Right lung (tissue), 10 donors: Measurements from ENCODE around the gene TMC8. TPM values are rescaled to one million over a fixed set of nuclear protein-coding genes. Genes with fewer than 3 reads are reported as not detected.
"Not testable (repeated sequence)": the region's sequence is repeated elsewhere in the genome, so short reads cannot be mapped to it uniquely, and the experiment has no call there.

Experiments
- DNase-seq, 2 donors: peaks; one replicate each; pipeline ENCODE4 v3.0.0-alpha.2; 2013
- long read RNA-seq, 8 donors: transcript quantifications; one replicate each; lab custom pipeline, GENCODE V29; 2026
- polyA plus RNA-seq, 5 donors: library from polyadenylated mRNA; unstranded; fragments of 120-200 nt; gene quantifications; one replicate each; pipeline versions ENCODE4 v1.2.1 to v1.2.3, GENCODE V29; 2013; ENCODE audit warnings: inconsistent platforms in 1 of 5, low replicate concordance in 1 of 5; ENCODE audit not compliant: insufficient read length in 5 of 5, insufficient read depth in 1 of 5

The TMC8 gene, protein sequence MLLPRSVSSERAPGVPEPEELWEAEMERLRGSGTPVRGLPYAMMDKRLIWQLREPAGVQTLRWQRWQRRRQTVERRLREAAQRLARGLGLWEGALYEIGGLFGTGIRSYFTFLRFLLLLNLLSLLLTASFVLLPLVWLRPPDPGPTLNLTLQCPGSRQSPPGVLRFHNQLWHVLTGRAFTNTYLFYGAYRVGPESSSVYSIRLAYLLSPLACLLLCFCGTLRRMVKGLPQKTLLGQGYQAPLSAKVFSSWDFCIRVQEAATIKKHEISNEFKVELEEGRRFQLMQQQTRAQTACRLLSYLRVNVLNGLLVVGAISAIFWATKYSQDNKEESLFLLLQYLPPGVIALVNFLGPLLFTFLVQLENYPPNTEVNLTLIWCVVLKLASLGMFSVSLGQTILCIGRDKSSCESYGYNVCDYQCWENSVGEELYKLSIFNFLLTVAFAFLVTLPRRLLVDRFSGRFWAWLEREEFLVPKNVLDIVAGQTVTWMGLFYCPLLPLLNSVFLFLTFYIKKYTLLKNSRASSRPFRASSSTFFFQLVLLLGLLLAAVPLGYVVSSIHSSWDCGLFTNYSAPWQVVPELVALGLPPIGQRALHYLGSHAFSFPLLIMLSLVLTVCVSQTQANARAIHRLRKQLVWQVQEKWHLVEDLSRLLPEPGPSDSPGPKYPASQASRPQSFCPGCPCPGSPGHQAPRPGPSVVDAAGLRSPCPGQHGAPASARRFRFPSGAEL
- polyA plus RNA-seq: 1 to 10 TPM; 3.8 to 6.9 (median 5.6) TPM
- long read RNA-seq, donor 1: 0 reads
- long read RNA-seq, donor 2: 0 reads
- long read RNA-seq, donor 3: 0 reads
- long read RNA-seq, donor 4: 0 reads
- long read RNA-seq, donor 5: 0 reads
- long read RNA-seq, donor 6: 0 reads
- long read RNA-seq, donor 7: 0 reads
- long read RNA-seq, donor 8: 0 reads

DNA sequence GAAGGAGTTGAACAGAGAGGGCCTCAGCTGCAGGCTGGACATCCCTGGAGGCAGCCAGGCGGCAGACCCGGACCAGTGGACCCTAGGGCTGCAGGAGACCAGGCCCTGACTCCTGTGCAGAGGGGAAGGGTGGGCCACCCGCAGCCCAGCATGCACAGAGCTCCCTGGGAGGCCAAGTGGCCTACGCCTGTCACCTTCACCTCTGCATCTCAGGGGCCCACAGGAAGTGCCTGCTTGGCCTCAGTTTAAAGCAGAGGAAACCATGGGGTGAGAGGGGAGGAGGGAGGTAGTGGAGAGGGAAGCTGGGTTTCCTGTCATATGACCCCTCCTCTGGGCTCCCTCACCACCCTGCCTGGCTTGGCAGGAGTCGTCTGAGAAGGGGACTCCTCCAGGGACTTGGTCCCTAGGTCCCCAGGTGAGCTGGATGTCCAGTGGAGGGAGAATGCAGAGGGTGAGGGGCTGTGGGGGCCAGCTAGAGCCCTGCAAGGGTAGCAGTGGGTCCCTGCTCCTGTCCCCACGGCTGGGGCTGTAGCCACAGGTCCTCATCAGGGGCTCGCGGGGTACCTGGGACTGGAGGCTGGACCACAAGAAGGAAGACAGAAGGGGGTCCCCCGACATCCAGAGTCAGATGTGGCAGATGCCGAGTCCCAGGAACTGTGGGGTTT is at the start of gene TMC8:
Gene TMC8, plus strand, starts transcription at position 335 of the 665 bp plus-strand sequence. CDS start 818 bp downstream, outside the sequence.
- no peak for DNase-seq

DNA sequence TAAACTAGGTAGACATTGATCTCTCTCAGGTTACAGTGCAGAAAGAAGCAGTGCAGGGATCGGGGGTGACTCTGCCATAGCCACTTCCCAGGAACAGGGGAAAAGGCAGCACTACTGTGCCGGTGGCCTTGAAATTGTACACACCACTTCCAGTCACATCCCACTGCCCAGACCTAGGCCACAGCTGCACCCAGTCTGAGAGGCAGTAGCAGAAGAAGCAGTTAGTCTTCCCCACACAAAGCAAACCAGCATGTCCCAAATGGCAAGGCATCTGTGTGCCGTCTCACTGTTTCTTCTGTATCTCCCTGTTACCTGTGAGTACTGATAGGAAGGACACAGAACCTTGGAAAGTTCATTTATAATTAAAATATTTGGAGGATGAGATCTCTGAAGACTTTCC is 49.0 kb upstream of the TMC8 start:
- no peak for DNase-seq

DNA sequence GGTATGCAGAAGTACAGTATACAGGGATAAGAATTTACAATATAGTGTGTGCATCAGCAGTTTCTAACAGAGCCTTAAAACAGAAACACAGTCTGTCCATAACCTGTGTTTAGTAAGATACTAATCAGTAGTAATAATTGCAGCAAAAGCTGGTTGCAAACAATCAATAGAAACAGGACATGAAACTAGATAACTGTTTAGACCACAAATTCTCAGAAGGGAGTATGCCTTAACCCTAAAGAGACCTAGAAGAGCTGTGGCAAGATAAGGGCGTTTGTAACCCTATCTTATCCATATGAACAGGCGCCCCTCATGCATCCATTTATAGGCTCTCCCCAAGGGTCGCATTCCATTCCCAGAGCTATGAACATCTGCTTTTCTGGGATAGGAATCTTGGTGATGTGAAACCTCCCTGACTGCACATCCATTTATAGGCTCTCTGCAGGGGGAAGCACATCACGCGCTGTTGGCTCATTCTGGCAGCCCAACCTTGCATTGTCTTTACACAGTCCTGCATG is 48.2 kb upstream of the TMC8 start:
- not testable (repeated sequence) for DNase-seq

DNA sequence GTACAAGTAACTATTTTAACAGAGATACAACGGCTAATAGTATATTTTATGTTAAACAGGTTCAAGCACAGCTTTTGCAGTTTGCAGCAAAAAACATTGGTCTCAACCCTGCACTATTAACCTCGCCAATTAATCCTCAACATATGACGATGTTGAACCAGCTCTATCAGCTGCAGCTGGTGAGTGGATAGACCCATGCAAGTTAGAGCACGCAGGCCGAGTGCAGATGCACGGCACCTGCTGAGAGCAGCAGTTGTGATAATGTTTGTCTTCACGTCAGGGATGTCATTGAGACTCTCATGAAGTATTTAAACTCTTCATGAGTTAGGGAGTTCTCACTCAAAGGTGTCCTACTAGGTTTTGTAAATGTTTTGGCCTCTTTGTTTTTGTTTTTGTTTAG is 47.6 kb upstream of the TMC8 start:
- no peak for DNase-seq

DNA sequence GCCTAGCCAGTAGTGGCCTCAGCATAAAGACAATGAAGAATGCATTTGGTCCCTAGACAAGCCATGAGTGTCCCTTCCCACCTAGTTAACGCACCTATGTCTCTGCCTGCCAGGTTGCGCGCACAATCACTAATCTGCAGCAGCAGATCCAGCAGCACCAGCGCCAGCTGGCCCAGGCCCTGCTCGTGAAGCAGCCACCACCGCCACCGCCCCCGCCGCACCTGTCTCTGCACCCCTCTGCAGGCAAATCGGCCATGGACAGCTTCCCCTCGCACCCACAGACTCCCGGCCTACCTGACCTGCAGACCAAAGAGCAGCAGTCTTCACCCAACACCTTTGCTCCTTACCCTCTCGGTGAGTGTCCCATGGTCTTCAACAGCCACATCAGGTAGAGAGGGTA is 43.8 kb upstream of the TMC8 start:
- DNase-seq: no peak

DNA sequence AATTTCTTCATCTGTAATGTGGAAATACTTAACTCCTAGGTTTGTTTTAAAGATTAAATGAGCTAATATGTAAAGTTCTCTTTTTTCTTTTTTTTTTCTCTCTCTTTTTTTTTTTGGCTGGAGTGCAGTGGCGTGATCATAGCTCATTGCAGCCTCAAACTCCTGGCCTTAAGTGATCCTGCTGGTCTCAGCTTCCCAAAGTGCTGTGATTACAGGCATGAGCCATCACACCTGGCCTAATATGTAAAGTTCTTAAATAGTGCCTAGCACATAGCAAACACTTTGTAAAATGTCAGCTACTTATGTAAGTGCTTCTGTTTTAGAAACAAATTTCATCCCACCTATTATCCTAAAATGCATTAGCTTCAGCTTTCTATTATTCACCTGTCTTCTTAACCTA is 42.0 kb upstream of the TMC8 start:
- DNase-seq: no peak

DNA sequence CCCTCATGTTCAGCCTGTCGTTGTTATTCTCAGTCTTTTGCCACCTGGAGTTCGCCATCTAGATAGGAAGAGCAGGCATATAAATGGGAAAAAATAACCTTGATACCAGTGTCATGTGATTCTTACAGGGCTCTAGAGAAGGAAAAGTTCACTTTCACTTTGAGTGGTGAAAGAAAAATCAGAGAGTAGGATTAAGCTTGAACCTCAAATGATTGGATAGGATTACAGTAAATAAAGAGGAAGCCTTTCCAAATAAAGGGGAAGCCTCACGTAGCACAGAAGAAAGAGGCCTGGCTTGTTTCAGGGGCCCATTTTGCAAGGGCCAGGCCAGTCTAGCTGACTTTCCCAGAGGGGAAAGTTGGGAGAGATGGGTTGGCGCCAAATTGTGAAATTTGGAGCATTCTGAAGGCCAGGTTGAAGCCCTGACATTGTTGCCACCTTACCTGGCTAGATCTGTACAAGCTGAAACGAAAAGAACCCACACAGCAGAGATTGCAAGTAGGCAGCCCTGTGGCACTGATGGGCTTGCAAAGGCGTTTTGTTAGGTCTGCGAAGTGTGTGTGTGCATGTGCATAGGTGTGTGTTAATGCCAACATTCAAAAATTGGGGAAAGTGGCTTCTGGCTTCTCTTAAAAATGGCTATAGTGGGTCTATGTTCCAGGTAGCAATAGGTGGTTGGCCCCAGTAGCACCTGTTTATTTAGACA is 40.8 kb upstream of the TMC8 start:
- DNase-seq: no peak

DNA sequence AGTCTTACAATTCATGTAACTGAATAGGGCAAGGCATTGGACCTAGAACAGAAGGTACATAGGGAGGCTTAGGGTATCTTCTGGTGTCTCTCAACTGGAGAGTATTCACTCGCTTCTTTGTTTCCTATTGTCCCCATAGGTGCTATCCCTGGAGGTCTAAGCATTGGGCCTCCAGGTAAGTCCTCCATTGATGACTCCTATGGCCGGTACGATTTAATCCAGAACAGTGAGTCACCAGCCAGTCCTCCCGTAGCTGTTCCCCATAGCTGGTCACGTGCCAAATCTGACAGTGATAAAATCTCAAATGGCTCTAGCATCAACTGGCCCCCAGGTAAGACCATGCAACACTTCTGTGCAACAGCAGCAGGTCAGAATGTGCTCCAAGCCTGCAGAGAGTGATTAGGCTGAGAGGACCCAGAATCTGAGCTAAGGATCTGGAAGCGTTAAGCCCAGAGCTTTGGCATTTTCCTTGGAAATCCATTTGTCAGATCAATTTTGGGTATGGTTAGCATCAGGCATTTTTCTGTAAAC is 37.7 kb upstream of the TMC8 start:
- no peak for DNase-seq

DNA sequence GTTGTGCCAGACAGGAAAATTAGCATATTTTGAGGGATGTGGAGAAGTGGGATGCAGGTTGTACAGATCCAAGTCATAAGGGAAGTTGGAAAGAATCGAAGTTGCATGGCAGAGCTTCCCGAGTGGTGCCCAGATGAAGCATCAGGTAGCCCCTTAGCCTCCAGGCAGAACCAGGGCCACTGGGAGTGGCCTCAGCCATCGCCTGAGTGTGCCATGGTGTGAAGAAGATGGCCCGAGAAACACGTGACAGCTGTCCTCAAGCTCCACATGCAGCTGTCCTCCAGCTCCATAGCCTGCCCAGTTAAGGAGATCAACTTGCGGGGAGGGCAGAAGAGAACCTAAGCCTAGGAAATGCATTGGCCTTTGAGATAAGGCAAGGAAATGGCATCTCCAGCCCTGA is 35.5 kb upstream of the TMC8 start:
- no peak for DNase-seq

DNA sequence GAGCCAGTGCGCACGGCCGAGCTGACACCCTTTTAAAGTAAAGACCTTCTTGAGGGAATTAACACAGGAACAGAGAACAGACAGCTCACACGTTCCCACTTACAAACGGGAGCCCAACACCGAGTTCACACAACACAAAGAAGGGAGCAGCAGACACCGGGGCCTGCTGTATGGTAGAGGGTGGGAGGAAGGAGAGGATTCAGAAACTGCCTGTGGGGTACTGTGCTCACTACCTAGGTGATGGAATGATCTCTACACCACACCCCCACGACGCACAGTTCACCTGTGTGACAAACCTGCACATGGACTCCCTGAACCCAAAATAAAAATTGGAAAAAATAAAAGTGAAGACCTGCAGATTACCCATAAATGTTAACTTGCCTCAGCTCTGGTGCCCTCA is 34.5 kb upstream of the TMC8 start:
- DNase-seq: no peak

DNA sequence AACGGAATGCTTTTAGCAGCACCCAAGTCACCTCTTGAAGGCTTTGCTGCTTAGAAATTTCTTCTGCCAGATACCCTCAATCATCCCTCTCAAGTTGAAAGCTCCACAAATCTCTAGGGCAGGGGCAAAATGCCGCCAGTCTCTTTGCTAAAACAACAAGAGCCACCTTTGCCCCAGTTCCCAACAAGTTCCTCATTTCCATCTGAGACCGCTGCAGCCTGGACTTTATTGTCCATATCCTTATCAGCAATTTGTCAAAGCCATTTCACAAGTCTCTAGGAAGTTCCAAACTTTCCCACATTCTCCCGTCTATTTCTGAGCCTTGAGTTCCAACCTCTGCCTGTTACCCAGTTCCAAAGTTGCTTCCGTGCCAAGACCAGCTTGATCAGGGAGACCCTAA is 29.5 kb upstream of the TMC8 start:
- DNase-seq: no peak

DNA sequence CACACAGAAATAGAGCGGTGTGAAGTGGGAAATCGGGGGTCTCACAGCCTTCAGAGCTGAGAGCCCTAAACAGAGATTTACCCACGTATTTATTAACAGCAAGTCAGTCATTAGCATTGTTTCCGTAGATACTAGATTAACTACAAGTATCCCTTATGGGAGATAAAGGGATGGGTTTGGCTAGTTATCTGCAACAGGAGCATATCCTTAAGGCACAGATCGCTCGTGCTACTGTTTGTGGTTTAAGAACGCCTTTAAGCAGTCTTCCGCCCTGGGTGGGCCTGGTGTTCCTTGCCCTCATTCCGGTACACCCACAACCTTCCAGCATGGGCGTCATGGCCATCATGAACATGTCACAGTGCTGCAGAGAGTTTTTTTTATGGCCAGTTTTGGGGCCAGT is 29.0 kb upstream of the TMC8 start:
- DNase-seq: no peak

DNA sequence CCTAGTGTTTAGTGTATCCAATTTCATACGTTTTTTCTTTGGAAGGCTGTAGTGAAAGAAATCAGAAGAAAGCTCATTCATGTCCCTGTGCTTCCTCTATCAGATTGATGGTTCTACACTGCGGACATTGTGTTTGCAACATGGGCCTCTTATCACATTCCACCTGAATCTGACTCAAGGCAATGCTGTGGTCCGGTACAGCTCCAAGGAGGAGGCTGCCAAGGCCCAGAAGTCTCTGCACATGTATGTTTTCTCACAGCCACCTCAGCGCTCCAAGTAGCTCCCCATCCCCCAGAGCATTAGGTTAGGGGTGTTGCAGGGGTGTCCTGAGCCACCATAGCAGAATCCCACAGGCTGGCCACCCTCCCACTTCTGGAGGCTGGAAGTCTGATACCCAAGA is 27.3 kb upstream of the TMC8 start:
- no peak for DNase-seq

DNA sequence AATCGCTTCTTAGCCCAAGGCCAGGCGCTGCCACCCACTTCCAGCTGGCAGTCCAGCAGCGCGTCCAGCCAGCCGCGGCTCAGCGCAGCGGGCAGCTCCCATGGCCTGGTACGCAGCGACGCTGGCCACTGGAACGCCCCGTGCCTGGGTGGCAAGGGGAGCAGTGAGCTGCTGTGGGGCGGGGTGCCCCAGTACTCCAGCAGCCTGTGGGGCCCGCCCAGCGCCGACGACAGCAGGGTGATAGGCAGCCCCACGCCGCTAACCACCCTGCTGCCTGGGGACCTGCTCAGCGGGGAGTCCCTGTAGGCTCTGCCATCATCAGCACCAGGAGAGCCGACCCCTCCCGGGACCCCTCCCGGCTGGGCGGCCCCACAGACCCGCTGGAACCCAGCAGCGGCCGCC is 26.0 kb upstream of the TMC8 start:
- DNase-seq: no peak

DNA sequence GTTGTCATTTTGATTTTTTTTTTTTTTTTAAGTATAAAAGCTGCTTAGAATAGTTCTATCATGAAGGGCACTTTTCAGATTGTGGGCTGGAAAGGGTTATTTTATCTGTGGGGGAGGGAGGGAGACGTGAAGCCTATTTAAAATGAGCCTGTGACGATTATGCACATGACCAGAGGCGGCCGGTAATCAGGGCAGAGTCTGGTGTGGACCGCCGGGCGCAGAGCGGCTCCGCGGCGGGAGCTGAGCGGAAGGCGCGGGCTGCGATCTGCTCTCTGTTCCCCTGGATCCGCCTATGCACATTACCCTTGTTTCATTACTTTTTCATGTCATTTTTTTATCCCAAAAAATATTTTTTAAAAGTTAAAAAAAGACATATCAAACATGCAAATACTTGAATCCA is 25.5 kb upstream of the TMC8 start:
- DNase-seq: no peak

DNA sequence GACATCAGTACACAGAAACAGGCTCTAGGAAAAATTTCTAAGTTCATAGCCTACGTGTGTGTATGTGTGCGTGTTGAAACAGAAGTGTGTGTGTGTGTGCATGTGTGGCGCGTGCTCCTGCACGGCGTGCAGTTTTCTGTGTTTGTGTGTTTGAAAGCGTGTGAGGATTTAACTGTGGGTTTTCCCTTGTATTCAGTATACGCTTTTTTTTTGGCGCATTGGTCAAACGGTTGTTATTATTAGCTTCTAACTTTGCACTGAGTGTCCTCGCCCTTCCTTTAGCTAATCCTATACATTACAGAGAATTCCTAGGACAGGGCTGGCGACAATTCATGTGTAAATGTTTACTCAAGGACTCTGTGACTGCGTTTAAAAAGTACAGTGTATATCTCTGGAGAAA is 25.0 kb upstream of the TMC8 start:
- DNase-seq: no peak

DNA sequence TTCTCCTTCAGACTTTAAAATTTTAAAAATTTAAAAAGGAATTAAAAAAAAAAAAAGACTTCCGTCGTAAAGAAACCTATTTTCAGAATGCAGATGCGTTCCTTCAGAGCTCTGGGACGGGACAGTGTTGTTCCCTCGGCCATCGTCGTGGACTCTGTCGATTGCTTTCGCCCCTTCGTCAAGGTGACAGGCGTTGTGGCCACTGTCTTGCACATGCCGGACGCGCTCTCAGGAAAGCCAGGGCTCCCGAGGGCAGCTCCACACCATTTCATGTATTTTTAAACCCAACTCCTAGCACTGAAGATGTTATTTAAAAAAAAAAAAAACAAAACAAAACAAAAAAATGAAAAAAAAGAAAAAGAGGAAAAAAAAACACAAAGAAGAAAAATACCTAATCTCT is 24.4 kb upstream of the TMC8 start:
- DNase-seq: no peak

DNA sequence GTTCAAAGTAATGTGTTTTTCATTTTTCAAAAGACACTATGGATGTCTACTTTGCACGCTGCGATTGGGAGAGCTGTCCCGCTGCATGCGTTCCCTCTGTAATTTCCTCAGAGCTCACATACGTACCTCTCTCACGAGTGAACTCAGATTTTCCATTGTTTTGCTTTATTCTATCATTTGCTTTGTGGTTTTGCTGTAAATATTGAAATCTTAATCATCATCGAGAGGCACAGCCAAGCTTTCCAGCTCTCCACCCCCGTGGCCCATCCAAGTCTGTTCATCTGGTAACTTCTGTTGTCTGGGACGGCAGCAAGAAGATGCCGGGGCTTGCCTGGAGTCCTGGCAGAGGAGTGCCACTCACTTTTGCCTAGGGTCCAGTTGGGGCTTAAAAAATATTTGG is 23.1 kb upstream of the TMC8 start:
- DNase-seq: no peak

DNA sequence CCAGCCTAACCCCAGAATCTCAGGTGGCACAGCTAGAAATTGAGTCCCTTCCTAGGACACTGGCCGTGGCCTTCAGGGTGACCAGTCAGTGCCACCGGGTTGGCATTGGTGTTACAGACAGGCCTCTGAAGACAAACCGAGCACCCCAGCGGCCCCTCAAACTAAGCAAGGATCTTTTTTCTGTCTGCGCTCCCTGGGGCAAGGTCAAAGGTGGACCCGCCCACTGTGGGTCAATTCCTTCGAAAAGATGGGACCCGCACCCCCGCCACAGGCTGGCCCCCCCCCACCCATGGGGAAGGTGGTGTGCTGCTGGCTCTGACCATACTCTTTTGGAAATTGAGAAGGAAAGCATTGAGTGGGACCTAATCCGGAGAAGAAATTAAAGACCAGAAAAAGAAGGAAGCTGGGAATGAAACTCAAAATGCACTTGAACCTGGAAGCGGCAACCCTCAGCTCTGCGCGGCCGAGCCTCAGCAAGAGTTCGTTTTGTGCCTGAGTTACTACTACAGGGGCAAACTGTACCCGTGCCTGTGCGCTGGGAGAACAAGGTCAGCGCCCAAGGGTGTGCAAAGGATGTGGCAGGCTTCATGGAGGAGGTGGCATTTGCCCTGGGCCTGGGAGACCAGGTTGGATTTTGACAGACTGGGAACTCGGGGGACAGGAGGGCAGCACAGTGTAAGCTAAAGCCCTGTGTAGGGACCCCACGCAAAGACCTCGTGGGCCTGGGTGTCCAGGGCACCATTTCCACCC is 22.4 kb upstream of the TMC8 start:
- no peak for DNase-seq

DNA sequence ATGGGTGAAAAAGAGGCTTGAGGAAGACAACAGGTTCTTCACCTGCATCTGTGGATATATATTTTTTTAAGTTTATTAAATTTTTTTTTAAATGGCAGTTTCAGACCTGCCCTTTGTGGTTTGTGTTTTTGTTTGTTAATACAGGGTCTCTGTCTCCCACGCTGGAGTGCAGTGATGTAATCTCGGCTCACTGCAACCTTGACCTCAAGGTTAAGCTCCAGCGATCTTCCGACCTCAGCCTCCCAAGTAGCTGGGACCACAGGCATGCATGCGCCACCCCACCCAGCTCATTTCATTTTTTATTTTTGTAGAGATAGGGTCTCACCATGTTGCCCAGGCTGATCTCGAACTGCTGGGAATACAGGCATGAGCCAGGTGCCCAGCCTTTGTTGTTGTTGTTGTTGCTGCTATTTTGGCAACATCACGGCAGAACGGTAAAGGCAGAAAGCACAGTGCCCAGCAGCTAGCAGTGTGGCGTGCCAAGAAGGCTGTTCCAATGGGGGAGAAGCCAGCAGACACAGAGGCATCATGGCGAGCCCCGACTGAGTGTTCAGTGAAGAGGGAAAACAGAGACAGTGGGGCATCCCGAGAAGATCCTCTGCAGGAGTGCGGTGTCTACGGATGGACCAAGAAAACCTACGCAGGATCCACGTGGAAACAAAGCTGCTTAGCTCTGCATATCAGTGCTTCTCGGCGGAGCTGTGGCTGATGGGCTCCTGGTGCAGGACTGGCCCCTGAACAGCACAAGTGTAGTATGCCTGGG is 21.7 kb upstream of the TMC8 start:
- no peak for DNase-seq
